GM19395 (cell line): ENCODE data around the gene CRELD2.
A peak's percentile ranks its signal among the peaks of the same experiment; 100 is the strongest.

Source experiments
- ATAC-seq: cut with Tn5 transposase; IDR thresholded peaks from one replicate; pipeline ENCODE4 v1.9.1; 2021; ENCODE audit warnings: mild to moderate bottlenecking, moderate library complexity; ENCODE audit not compliant: unreplicated experiment

CRELD2 gene

DNA sequence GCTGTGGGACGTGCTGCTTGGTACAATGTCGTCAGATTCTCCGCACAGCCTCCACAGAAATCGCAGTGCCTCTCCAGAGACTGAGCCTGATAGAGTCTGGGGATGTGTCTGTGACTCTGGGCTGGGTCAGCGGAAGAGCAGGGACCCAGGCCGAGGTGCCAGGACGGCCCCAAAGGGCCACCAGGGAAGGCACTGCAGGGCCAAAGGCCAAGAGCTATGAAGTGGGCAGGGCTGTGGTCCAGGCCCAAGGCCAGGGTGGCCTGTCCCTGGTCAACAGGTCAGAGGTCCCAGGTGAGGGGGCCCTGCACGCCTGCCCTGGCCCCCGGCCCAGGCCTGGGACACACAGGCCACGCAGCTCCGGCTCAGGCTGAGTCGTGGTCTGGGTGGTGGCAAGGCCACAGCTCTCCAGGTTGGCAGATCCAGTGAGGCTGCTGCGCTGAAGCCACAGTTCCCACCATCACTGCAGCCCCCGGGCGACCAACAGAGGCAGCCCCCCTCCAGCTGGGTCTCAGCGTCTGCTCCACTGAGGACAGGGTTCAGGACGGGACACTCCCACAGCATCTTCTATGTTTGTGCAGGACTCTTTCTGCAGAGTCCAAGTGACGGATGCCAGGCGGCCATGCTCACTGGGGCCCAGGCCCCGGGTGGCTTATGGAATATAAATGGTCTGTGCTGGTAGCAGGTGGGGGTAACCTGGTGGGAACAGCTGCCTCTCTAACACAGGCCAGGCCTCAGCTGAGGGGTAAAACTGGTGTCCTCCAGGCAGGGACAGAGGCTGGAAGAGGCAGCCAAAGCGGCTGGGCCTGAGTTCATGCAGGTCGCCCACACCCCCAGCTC lies 37.4 kb downstream of the CRELD2 start:
- ATAC-seq, result no peak

DNA sequence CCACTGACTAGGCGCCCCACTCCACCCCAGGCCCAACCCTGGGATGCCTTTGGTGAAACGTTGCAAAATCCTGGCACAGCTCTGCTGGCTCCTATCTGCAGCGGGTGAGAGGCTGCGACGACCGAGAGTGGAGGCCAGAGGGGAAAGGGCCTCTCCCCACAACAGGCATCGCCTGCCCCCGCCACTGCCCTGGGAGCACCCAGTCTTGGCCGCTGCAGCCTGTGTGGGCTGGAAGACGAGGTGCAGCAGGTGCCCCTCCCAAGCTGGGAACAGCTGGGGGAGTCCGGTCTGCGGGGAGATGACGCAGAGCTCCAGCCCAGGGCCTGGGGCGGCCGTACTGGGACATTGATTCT lies 38.0 kb downstream of the CRELD2 start:
- ATAC-seq, result no peak

DNA sequence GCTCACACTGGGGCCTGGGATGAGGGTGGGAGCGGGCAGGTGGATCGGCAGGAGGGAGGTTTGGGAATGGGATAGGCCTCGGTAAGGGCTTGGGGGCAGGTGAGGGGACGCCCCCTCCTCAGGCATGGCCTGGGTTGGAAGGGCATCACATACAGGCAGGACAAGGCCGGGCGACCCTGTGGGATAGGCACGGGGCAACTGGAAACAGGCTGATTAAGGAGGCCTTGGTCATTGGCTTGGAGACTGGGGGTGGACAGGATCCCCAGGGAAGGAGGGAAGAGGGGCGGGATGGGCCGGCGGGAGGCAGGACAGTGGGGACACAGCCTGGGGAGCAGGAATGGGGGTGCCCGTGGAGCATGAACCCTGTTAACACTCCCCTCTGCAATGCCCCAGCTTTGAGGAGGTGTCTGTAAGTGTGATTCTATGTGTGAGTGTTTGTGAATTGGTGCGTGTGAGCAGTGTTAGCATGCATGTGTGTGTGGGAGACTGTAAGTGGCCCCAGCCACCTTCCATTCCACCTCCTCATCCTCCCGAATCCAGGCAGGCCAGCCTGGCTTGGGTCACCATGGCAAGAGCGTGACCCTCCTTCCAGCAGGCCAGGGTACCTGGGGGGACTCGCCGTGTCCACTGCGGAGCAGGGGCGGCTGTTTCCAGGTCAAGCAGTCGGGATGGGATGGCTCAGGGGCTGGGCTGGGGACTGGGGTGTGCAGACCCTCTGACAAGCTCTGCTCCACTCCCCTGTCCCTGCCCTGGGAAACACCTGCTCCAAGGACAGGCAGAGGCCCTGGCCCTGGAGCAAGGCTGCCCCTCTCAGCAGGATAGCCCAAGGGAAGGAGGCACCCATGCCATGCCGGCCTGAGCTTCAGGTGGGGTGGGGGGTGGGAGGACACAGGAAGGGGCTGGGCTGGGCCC lies 38.7 kb downstream of the CRELD2 start:
- ATAC-seq, result no peak

DNA sequence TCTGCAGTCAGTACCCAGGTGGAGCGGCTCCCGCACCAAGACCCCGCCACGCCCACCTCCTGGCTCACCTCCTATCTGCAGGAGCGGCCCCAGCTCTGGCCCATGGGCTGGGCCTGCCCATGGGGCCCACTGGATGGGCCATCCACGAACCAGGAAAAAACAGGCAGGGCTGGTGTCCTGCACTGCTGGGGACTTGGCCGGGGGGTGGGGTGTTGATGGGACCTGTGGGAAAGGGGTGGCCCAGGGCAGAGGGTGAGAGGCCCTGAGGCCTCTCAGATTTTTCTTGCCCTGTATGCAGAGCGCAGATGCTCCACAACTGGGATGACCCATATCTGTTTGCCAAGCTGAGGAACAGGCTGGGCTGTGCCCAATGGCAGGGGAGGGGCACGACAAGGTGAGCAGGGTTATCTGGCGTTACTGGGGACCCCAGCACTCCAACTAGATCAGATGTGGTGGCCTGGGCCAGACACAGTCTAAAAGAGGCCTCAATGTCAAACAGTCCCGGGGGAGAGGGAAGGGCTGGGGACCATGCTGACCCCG lies 39.5 kb downstream of the CRELD2 start:
- no peak for ATAC-seq

DNA sequence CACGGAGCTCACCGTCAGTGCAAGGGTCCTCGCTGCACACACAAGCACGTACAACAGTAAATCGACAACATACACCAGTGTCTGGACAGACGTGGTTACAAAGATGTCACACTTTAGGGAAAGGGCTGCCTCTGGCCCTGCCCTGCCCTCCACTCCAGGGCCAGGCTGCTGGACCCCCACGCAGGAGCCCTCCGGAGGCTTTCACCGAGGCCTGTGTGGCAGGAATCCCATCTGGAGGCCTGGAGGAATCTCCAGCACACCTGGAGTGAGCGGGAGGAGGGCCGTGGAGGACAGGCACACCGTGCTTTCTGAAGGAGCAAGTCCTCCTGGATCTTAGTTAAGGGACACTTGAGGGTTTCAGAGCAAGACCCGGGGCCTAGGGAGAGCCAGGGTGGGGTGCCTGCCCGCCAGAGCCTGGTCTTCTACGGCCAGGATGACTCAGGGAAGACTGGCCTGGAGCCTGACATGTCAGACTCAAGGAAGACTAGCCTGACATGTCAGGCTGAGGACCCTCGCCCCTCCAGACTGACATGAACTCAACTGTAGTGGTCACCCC lies 40.0 kb downstream of the CRELD2 start:
- no peak for ATAC-seq

DNA sequence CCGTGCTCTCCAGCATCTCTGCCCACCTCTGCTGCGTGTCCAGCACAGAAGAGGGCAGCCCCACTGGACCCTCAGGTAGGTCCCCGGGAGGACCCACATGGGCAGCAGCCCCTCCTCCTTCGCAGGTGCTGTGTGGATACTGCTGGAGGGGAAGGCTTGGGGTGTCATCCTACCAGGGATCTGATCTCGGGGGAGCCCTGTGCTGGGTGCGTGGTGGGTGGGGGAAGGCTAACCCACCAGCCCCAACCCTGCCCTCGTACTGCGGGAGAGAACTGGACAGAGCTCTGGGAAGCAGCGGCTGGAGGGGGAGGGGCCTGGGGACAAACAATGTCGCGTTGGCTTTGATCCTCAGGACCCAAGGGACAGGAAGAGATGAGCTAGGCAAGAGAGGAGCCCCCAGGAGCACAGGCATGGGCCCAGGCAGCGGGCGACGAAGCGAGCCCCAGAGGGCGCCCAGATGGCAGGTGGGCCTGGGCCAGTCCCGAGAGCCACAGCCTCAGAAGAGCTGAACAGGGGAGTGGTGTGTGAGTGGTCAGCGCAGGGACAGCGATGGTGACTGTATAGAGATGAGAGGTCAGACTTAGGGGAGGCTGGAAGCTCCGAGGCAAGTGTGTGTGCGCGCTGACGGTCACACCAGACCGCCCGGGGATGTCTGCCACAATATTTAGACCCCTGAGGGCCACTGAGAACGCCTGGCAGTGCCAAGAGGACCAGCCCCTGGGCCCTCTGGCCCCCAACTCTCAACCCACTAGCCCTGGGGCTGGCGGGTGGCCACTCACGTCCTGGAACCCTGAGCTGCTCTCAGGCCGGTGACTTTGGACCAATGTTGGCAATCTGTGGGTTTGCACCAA lies 40.7 kb downstream of the CRELD2 start:
- no peak for ATAC-seq

DNA sequence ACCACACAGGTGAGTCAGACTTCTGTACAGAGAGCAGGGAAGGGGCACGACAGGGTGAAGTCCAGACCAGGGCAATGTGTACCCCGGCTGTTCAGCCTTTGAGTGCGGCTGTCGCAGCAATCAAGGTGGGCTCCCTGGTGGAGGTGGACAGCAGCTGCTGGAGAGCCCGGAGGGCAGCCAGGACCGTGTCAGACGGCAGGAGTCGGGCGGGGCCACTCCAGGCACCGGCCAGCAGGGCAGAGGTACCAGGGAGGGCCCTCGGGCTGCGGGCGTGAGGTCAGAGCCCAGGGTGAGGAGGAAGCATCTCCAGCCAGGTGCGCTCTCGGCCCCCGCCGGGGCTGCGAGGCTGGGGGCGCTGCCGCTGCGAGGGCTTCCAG lies 41.3 kb downstream of the CRELD2 start:
- no peak for ATAC-seq

DNA sequence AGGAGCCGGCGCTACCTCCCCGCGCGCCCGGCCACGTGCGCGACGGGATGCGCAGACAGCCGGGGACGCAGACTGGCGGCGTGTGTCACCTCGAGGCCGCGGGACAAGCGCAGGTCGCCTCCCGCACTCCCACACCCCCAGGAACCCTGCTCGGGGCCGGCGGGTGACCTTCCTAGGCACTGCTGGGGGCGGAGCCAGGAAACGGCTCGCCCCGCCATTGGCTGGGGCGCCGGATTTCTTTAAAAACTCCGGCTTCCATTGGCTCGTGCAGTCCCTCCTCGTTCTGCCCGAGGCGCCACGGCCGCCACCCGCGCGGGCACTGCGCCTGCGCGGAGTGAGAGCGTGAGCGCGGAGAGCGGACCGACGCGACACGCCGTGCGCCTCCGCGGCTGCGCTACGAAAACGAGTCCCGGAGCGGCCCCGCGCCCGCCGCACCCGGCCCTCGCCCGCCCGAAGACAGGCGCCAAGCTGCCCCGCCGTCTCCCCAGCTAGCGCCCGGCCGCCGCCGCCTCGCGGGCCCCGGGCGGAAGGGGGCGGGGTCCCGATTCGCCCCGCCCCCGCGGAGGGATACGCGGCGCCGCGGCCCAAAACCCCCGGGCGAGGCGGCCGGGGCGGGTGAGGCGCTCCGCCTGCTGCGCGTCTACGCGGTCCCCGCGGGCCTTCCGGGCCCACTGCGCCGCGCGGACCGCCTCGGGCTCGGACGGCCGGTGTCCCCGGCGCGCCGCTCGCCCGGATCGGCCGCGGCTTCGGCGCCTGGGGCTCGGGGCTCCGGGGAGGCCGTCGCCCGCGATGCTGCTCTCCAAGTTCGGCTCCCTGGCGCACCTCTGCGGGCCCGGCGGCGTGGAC lies 41.9 kb downstream of the CRELD2 start, which contains the start of gene PIM3:
Gene PIM3, plus strand, starts transcription at position 614 of the 846 bp plus-strand sequence. Its CDS starts 176 bp downstream, at position 790.
- ATAC-seq, result peak; percentile 63

DNA sequence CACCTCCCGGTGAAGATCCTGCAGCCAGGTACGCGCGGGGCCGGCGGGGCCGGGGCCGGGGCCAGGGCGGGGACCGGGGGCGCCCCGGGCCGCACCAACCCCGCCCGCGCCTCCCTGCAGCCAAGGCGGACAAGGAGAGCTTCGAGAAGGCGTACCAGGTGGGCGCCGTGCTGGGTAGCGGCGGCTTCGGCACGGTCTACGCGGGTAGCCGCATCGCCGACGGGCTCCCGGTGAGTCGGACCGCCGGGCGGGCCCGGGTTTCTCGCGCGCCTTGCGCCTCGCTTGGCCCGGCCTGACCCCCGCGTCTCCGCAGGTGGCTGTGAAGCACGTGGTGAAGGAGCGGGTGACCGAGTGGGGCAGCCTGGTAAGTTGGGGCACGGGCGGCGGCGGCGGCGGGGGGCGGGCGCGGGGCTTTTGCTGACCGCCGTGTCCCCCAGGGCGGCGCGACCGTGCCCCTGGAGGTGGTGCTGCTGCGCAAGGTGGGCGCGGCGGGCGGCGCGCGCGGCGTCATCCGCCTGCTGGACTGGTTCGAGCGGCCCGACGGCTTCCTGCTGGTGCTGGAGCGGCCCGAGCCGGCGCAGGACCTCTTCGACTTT lies 42.7 kb downstream of the CRELD2 start:
- ATAC-seq, result no peak

DNA sequence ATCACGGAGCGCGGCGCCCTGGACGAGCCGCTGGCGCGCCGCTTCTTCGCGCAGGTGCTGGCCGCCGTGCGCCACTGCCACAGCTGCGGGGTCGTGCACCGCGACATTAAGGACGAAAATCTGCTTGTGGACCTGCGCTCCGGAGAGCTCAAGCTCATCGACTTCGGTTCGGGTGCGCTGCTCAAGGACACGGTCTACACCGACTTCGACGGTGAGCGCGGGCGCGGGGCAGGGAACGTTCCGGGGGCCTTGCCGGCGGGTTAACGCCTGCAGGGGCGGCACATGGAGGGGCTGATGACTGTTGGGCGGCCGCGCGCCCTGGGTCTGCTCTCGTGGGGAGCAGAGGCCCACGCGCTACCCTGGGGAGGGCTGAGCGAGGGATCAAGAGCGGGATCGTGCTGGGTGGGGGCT lies 43.2 kb downstream of the CRELD2 start:
- no peak for ATAC-seq

DNA sequence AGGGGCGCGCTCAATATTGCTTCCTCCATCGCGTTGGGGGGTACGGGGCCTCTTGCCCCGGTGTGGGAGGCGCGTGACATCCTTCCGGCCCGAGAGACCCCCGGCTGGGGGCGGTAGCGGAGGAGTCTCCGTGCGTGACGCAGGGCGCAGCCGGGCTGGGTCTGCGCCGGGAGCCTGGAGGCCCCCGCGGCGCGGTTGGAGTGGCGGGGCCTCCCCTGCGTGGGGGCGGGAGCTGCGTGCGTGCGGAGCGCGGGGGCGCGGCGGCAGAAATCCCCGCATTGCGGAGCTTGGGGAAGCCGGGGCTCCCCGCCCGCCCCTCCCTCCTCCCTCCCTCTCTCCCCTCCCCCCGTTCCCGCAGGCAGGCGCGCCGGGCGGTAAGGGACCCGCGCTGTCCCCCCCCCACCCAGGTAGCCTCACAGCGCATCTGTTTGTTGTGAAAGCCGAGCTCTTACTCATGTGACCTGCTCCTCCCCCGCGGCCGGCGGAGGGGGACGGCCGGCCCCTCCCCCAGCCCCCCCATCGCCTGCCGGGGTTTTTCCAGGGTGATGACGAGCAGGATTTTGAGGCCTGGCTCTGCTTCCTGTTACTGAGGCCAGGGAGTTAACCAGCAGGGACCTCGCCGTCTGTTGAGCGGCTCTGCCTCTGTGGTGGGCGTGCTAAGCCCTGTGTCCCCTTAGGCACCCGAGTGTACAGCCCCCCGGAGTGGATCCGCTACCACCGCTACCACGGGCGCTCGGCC lies 43.7 kb downstream of the CRELD2 start:
- ATAC-seq, result no peak

DNA sequence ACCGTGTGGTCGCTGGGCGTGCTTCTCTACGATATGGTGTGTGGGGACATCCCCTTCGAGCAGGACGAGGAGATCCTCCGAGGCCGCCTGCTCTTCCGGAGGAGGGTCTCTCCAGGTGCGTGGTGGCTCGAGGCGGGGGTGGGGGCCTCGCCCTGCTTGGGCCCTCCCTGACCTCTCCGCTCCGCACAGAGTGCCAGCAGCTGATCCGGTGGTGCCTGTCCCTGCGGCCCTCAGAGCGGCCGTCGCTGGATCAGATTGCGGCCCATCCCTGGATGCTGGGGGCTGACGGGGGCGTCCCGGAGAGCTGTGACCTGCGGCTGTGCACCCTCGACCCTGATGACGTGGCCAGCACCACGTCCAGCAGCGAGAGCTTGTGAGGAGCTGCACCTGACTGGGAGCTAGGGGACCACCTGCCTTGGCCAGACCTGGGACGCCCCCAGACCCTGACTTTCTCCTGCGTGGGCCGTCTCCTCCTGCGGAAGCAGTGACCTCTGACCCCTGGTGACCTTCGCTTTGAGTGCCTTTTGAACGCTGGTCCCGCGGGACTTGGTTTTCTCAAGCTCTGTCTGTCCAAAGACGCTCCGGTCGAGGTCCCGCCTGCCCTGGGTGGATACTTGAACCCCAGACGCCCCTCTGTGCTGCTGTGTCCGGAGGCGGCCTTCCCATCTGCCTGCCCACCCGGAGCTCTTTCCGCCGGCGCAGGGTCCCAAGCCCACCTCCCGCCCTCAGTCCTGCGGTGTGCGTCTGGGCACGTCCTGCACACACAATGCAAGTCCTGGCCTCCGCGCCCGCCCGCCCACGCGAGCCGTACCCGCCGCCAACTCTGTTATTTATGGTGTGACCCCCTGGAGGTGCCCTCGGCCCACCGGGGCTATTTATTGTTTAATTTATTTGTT lies 44.6 kb downstream of the CRELD2 start:
- ATAC-seq, result no peak

DNA sequence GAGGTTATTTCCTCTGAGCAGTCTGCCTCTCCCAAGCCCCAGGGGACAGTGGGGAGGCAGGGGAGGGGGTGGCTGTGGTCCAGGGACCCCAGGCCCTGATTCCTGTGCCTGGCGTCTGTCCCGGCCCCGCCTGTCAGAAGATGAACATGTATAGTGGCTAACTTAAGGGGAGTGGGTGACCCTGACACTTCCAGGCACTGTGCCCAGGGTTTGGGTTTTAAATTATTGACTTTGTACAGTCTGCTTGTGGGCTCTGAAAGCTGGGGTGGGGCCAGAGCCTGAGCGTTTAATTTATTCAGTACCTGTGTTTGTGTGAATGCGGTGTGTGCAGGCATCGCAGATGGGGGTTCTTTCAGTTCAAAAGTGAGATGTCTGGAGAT lies 45.2 kb downstream of the CRELD2 start:
- ATAC-seq, result no peak

DNA sequence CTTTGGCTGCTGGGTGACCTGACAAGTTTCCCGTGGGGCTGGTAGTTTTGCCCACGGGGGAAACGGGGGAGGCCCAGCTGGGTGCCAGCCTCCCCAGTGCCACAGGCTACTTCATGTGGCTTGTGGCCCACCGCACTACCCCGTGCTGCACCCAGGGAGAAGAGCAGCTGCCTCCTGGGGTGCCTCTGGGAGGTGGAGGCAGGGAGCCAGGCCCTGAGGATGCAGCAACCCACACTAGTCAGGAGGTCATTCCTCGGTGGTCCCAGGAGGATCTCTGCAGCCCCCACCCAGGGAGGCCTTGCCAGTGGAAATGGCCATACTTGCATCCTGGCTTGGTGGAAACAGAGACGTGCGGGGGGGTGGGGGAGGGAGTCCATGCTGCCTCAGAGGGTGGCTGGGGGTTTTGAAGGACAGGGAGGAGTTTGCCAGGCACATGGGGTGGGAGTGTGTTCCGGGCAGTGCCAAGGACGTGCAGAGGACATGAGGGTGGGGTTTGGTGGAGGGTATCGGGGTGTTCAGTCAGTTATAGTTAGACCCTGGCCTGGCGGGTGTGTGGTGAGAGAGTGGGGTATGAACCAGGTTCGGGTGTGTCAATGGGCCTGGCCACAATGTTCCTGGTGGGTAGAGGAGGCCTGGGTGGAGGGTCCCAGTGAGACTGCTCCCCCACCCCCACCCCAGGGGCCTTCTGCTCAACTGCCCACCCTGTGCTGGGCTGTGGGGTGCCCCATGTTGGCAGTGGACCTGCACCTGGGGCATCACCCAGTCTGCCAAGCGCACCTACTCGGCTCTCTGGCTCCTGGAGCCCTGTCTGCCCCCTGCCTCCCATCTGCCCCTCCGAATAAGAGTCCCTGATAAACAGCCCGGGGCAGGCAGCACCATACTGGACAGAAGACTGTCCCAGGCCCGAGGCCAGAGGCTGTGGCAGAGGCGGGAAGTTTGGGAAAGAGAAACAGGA lies 46.0 kb downstream of the CRELD2 start:
- no peak for ATAC-seq

DNA sequence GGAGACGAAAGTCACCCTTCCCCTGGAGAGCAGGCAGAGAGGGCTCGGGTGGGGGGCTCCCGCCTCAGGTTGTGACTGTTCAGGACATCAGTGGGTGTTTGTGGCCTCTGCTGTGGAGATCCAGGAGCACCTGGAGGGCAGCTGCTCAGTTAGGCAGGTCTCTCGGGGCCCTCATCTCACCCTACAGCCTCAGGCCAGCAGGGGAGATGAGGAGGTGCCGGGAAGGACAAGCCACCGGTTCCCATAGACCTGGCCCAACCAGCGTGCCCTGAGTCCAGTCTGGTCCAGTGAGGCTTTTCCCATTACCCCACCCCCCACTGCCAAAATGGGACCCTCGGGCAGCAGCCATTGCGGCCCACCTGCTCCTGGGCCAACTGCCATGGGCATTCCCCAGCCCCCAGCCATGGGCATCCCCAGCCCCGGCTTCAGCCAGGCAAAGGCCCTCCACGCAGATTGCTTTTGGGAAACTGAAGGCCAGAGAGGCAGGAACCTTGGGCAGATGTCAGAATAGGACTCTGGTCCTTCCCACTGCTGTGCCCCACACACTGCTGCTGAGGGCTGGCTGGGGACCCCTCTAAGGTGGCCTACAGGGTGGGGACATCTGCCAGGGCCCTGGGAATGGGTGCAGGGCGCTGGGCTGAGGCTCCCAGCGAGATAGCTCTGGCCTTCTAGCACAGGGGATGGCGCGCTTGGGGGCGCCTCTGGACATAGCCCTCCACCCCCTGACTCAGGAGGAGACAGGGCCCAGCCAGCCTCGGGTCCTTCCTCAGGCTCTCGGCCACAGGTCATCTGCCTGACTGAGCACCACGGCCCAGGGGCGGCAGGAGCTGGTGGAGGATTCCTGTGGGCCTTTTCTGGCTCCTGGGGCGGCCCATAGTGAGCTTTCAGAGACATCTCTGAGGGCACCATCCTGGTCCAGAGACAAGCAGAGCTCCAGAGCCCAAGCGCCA lies 46.9 kb downstream of the CRELD2 start:
- no peak for ATAC-seq
